Esophagus squamous epithelium (tissue), 4 donors: ENCODE data around the gene RBFOX2.

Source experiments
- POLR2A ChIP-seq, 4 donors: fragments of 450-650 bp; IDR thresholded peaks; one replicate each; pipeline ENCODE4 v1.6.1; 2017; ENCODE audit warnings: antibody characterized with exemption in 4 of 4, mild to moderate bottlenecking in 4 of 4, moderate library complexity in 3 of 4
- TF ChIP-seq, protein P1 (sequence below), 6 experiments: fragments of 450-650 bp in 4 of 6; fragments of 200-600 bp in 2 of 6; sonication (generic) in 2 of 6; IDR thresholded peaks; one replicate each; pipeline ENCODE4 v1.5.1; 2016 to 2019; ENCODE audit warnings: antibody characterized with exemption in 6 of 6, mild to moderate bottlenecking in 4 of 6, moderate library complexity in 4 of 6

DNA sequence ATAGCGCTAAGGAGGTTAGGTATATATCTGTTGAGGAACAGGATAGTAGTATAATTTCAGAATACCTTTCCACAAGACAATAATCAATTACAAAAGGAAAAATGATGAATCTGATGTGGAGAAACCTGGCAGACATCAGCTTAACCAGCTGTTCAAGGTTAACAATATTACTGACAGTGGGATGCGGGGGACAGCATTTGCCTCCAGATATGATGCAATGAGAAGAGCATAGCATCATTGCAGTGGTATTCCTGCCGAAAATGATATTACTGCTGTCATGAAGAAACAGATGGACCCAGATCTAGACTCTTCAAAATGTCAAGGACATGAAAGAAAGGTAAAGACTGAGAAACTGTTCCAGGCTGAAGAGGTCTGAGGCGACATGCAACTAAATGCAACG lies 49.7 kb downstream of the RBFOX2 start:
- TF ChIP-seq, protein P1, sequence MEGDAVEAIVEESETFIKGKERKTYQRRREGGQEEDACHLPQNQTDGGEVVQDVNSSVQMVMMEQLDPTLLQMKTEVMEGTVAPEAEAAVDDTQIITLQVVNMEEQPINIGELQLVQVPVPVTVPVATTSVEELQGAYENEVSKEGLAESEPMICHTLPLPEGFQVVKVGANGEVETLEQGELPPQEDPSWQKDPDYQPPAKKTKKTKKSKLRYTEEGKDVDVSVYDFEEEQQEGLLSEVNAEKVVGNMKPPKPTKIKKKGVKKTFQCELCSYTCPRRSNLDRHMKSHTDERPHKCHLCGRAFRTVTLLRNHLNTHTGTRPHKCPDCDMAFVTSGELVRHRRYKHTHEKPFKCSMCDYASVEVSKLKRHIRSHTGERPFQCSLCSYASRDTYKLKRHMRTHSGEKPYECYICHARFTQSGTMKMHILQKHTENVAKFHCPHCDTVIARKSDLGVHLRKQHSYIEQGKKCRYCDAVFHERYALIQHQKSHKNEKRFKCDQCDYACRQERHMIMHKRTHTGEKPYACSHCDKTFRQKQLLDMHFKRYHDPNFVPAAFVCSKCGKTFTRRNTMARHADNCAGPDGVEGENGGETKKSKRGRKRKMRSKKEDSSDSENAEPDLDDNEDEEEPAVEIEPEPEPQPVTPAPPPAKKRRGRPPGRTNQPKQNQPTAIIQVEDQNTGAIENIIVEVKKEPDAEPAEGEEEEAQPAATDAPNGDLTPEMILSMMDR (IDR thresholded peaks at IDR 0.05) = no peak
- no peak for TF ChIP-seq POLR2A (IDR thresholded peaks at IDR 0.05)
